ENCODE results near the gene AIP. TPM values are rescaled to one million over a fixed set of nuclear protein-coding genes. Genes with fewer than 3 reads are reported as not detected.

Gene AIP
- total RNA-seq, 1 experiment from 2014 or later, result 110 TPM

- ChIA-PET POLR2A (no interaction called here), CTCF (no interaction called here)
- Mint-ChIP-seq H3K4me3 (ENCODE audit: unreplicated experiment) (peak overlapping the region; percentile 99), H3K9me3 (ENCODE audit: unreplicated experiment) (no peaks in the 10 kb centered on the region), H3K27me3 (ENCODE audit: insufficient read depth, unreplicated experiment) (no peaks in the 10 kb centered on the region), H3K4me1 (ENCODE audit: low read depth, unreplicated experiment) (peaks cover 28% of the 10 kb centered on the region), H3K36me3 (ENCODE audit: insufficient read depth, unreplicated experiment) (peaks cover 58% of the 10 kb centered on the region), H3K27ac (ENCODE audit: unreplicated experiment) (no peak overlapping the region)
- no TSS peak for BruUV-seq (replicated peaks)
- Histone ChIP-seq H3K36me3 (ENCODE audit: control insufficient read depth, insufficient read depth, low read length) (peaks cover 3% of the 10 kb centered on the region; the same call in 1 of the 2 replicates), H3K27me3 (replicated peaks; ENCODE audit: control insufficient read depth, insufficient read depth, low read length) (no peaks in the 10 kb centered on the region), H3K4me1 (peaks cover 24% of the 10 kb centered on the region), H3K9me3 (no peaks in the 10 kb centered on the region), H3K4me3 (ENCODE audit: low read depth, low read length) (no peak overlapping the region)
- intact Hi-C loops (cut with micrococcal nuclease; ENCODE audit: unreplicated experiment), result loop anchor here (10.0 kb wide), 1 partner anchor 388 kb away; the partner anchor contains the start of gene KDM2A
- peak in 1 of 2 experiments; percentile 44 for DNase-seq
- TF ChIP-seq CTCF (IDR thresholded peaks at IDR 0.05; ENCODE audit: insufficient read depth in 1 of 2, low read depth in 1 of 2, low read length in 1 of 2, severe bottlenecking in 1 of 2, unreplicated experiment in 1 of 2), result no peak
Measured at GRCh38 chr11:67502328-67502979, 19.6 kb downstream of the AIP start.

- no peak overlapping the region for H3K27ac Mint-ChIP-seq (ENCODE audit: unreplicated experiment)
- peak overlapping the region; percentile 91 for H3K4me3 ChIP-seq (ENCODE audit: low read depth, low read length)
- peaks cover 58% of the 10 kb centered on the region for H3K36me3 Mint-ChIP-seq (ENCODE audit: insufficient read depth, unreplicated experiment)
- H3K9me3 Mint-ChIP-seq (ENCODE audit: unreplicated experiment), result no peaks in the 10 kb centered on the region
- intact Hi-C loops (cut with micrococcal nuclease; ENCODE audit: unreplicated experiment), result loop anchor here (1.0 to 10.0 kb wide), 2 partner anchors 20 to 389 kb away; partner anchors contain the start of genes AIP and KDM2A
- peaks cover 25% of the 10 kb centered on the region for H3K4me1 ChIP-seq
- POLR2A ChIA-PET, result no interaction called here
- H3K27me3 ChIP-seq (replicated peaks; ENCODE audit: control insufficient read depth, insufficient read depth, low read length), result no peaks in the 10 kb centered on the region
- H3K27me3 Mint-ChIP-seq (ENCODE audit: insufficient read depth, unreplicated experiment), result no peaks in the 10 kb centered on the region
- BruUV-seq (replicated peaks), result no TSS peak
- H3K4me3 Mint-ChIP-seq (ENCODE audit: unreplicated experiment), result peak overlapping the region; percentile 99
- TF ChIP-seq CTCF (IDR thresholded peaks at IDR 0.05; ENCODE audit: insufficient read depth in 1 of 2, low read depth in 1 of 2, low read length in 1 of 2, severe bottlenecking in 1 of 2, unreplicated experiment in 1 of 2), result no peak
- H3K36me3 ChIP-seq (ENCODE audit: control insufficient read depth, insufficient read depth, low read length), result peaks cover 3% of the 10 kb centered on the region; the same call in 1 of the 2 replicates
- peaks cover 28% of the 10 kb centered on the region for H3K4me1 Mint-ChIP-seq (ENCODE audit: low read depth, unreplicated experiment)
- CTCF ChIA-PET, result no interaction called here
- DNase-seq, result peak in 1 of 2 experiments; percentile 47
- H3K9me3 ChIP-seq, result no peaks in the 10 kb centered on the region
Measured at GRCh38 chr11:67503119-67504004, 20.5 kb downstream of the AIP start.
